ENCODE results near the gene GRAMD1B.
"Not testable (repeated sequence)": the region's sequence is repeated elsewhere in the genome, so short reads cannot be mapped to it uniquely, and the experiment has no call there.

The GRAMD1B gene

DNA sequence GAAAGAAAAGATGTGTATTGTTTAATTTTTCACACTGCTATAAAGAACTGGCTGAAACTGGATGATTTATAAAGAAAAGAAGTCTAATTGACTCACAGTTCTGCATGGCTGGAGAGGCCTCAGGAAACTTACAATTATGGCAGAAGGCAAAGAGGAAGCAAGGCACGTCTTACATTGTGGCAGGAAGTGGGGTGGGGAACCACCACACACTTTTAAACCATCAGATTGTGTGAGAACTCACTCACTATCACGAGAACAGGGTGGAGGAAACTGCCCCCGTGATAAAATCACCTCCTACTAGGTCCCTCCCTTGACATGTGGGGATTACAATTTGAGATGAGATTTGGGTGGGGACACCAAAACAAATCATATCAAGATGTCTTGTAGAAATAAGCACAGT lies 229.9 kb downstream of the GRAMD1B start:
- not testable (repeated sequence) for H3K36me3 ChIP-seq (ENCODE audit: insufficient read depth, low read length); H3K27ac ChIP-seq (ENCODE audit: low read depth, low read length); H3K79me2 ChIP-seq (ENCODE audit: control insufficient read depth, insufficient read depth, low read length, unreplicated experiment); H3K4me1 ChIP-seq (ENCODE audit: control insufficient read depth, insufficient read depth, low read length, unreplicated experiment); H3K4me3 ChIP-seq (ENCODE audit: low read depth, low read length); H2AFZ ChIP-seq (ENCODE audit: low read length, unreplicated experiment)
- H3K27me3 ChIP-seq (ENCODE audit: insufficient read depth, low read length), result peaks cover 52% of the 10 kb centered on the region

DNA sequence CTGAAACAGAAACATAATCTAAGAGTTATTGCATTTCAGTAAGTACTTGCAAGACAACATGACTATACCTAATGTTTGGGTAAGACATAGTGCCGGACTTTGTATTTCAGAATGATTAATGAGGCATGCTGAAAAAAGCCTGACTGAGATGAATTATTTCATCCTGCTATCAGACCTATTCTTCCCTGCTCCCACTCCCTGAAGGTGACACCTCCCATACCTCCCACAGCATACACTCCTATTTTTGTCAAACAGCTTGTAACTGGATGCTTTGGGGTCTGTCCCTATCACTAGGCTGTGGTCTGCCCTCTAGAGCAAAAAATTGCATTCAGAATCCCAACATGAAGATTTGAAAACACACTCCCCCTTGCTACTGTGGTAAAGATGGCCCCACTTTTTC lies 235.2 kb downstream of the GRAMD1B start:
- Histone ChIP-seq H3K4me1 (ENCODE audit: control insufficient read depth, insufficient read depth, low read length, unreplicated experiment) (no peaks in the 10 kb centered on the region), H3K27ac (ENCODE audit: low read depth, low read length) (no peak overlapping the region), H3K36me3 (ENCODE audit: insufficient read depth, low read length) (no peaks in the 10 kb centered on the region), H2AFZ (ENCODE audit: low read length, unreplicated experiment) (no peak overlapping the region), H3K27me3 (ENCODE audit: insufficient read depth, low read length) (peaks cover 39% of the 10 kb centered on the region), H3K79me2 (ENCODE audit: control insufficient read depth, insufficient read depth, low read length, unreplicated experiment) (no peaks in the 10 kb centered on the region), H3K4me3 (ENCODE audit: low read depth, low read length) (no peak overlapping the region)

GRCh38 chr11:123670081-123670480 lies 240.0 kb downstream of the GRAMD1B start:
- H3K27ac ChIP-seq (ENCODE audit: low read depth, low read length), result no peak overlapping the region
- no peak overlapping the region for H2AFZ ChIP-seq (ENCODE audit: low read length, unreplicated experiment)
- H3K27me3 ChIP-seq (ENCODE audit: insufficient read depth, low read length), result peaks cover 58% of the 10 kb centered on the region
- H3K4me1 ChIP-seq (ENCODE audit: control insufficient read depth, insufficient read depth, low read length, unreplicated experiment), result no peaks in the 10 kb centered on the region
- no peaks in the 10 kb centered on the region for H3K36me3 ChIP-seq (ENCODE audit: insufficient read depth, low read length)
- no peaks in the 10 kb centered on the region for H3K79me2 ChIP-seq (ENCODE audit: control insufficient read depth, insufficient read depth, low read length, unreplicated experiment)
- H3K4me3 ChIP-seq (ENCODE audit: low read depth, low read length), result no peak overlapping the region

GRCh38 chr11:123671534-123671933 lies 241.5 kb downstream of the GRAMD1B start:
- no peak overlapping the region for H3K27ac ChIP-seq (ENCODE audit: low read depth, low read length)
- no peaks in the 10 kb centered on the region for H3K36me3 ChIP-seq (ENCODE audit: insufficient read depth, low read length)
- H3K79me2 ChIP-seq (ENCODE audit: control insufficient read depth, insufficient read depth, low read length, unreplicated experiment), result no peaks in the 10 kb centered on the region
- no peaks in the 10 kb centered on the region for H3K4me1 ChIP-seq (ENCODE audit: control insufficient read depth, insufficient read depth, low read length, unreplicated experiment)
- no peak overlapping the region for H2AFZ ChIP-seq (ENCODE audit: low read length, unreplicated experiment)
- H3K4me3 ChIP-seq (ENCODE audit: low read depth, low read length), result no peak overlapping the region
- H3K27me3 ChIP-seq (ENCODE audit: insufficient read depth, low read length), result peaks cover 68% of the 10 kb centered on the region

DNA sequence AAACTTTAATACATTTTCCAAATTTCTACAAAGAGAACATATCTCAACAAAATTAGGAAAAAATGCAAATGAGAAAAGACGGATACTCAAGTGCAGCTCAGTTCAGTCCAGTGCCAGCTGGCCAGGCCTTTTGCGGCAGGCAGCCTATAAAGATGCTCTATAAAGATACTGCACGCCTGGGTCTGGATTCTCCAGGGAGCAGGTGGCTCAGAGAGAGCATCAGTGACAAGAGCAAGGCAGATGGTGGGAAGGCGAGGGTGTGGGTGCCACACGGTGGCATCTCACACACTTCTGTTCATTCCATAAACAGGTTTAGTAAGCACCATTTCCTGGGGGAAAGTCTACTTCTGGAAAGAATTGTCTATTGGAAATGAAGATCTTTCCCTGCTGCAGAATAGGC lies 242.5 kb downstream of the GRAMD1B start:
- H3K27ac ChIP-seq (ENCODE audit: low read depth, low read length), result no peak overlapping the region
- no peaks in the 10 kb centered on the region for H3K79me2 ChIP-seq (ENCODE audit: control insufficient read depth, insufficient read depth, low read length, unreplicated experiment)
- H3K4me3 ChIP-seq (ENCODE audit: low read depth, low read length), result no peak overlapping the region
- H3K27me3 ChIP-seq (ENCODE audit: insufficient read depth, low read length), result peaks cover 70% of the 10 kb centered on the region
- no peaks in the 10 kb centered on the region for H3K36me3 ChIP-seq (ENCODE audit: insufficient read depth, low read length)
- H2AFZ ChIP-seq (ENCODE audit: low read length, unreplicated experiment), result no peak overlapping the region
- H3K4me1 ChIP-seq (ENCODE audit: control insufficient read depth, insufficient read depth, low read length, unreplicated experiment), result no peaks in the 10 kb centered on the region

GRCh38 chr11:123674297-123674696 lies 244.2 kb downstream of the GRAMD1B start:
- Histone ChIP-seq H3K79me2 (ENCODE audit: control insufficient read depth, insufficient read depth, low read length, unreplicated experiment) (no peaks in the 10 kb centered on the region), H3K36me3 (ENCODE audit: insufficient read depth, low read length) (no peaks in the 10 kb centered on the region), H3K27me3 (ENCODE audit: insufficient read depth, low read length) (peaks cover 67% of the 10 kb centered on the region), H3K4me3 (ENCODE audit: low read depth, low read length) (no peak overlapping the region), H3K4me1 (ENCODE audit: control insufficient read depth, insufficient read depth, low read length, unreplicated experiment) (no peaks in the 10 kb centered on the region), H3K27ac (ENCODE audit: low read depth, low read length) (no peak overlapping the region), H2AFZ (ENCODE audit: low read length, unreplicated experiment) (no peak overlapping the region)
